ENCODE data around the gene ACTR2. TPM values are rescaled to one million over a fixed set of nuclear protein-coding genes. Genes with fewer than 3 reads are reported as not detected.
A peak's percentile ranks its signal among the peaks of the same experiment; 100 is the strongest.

The ACTR2 gene
- total and polyA plus RNA-seq, 2 of the 13 experiments (the other 11 are each of a cell fraction or from before 2014, with no cell fraction given): 51.2 to 100 TPM

GRCh38 chr2:65227020-65227455, 593 bp upstream of the ACTR2 start (continued):
- TF ChIP-seq ZHX2 (IDR thresholded peaks at IDR 0.05; ENCODE audit: low read depth) (no peak), ZHX2 (CRISPR knock-in tag; IDR thresholded peaks at IDR 0.05; ENCODE audit: borderline replicate concordance) (no peak), ZBTB7A (CRISPR knock-in tag; IDR thresholded peaks at IDR 0.05) (no peak), ZNF160 (CRISPR knock-in tag; IDR thresholded peaks at IDR 0.05) (no peak), ATF7-NPFF (CRISPR knock-in tag; IDR thresholded peaks at IDR 0.05; ENCODE audit: low read depth) (no peak), GMEB2 (CRISPR knock-in tag; IDR thresholded peaks at IDR 0.05; ENCODE audit: low read depth) (no peak), KLF6 (CRISPR knock-in tag; IDR thresholded peaks at IDR 0.05) (no peak), ZNF280B (CRISPR knock-in tag; IDR thresholded peaks at IDR 0.05; ENCODE audit: borderline replicate concordance) (no peak), ZNF777 (CRISPR knock-in tag; IDR thresholded peaks at IDR 0.05) (no peak), RBAK (CRISPR knock-in tag; IDR thresholded peaks at IDR 0.05) (no peak), LRRFIP1 (CRISPR knock-in tag; conservative IDR thresholded peaks at IDR 0.05) (no peak), ZNF580 (CRISPR knock-in tag; IDR thresholded peaks at IDR 0.05; ENCODE audit: borderline replicate concordance, low read depth) (no peak), FLYWCH1 (CRISPR knock-in tag; IDR thresholded peaks at IDR 0.05) (0 out of 2 replicates have a peak, but pooled peaks have one; percentile 15), ETS1 (CRISPR knock-in tag; IDR thresholded peaks at IDR 0.05) (no peak), REPIN1 (CRISPR knock-in tag; IDR thresholded peaks at IDR 0.05; ENCODE audit: borderline replicate concordance, low read depth) (no peak), ZNF558 (CRISPR knock-in tag; IDR thresholded peaks at IDR 0.05; ENCODE audit: borderline replicate concordance) (no peak), SNAPC5 (CRISPR knock-in tag; IDR thresholded peaks at IDR 0.05; ENCODE audit: borderline replicate concordance) (no peak)

Data from HepG2 (cell line).